ENCODE results near the gene RHOD.

Gene RHOD

GRCh38 chr11:67031791-67032561 lies 24.7 kb upstream of the RHOD start:
- TF ChIP-seq EGR1 (IDR thresholded peaks at IDR 0.05) (no peak), RAD21 (IDR thresholded peaks at IDR 0.05; ENCODE audit: low read depth) (no peak), TCF12 (IDR thresholded peaks at IDR 0.05; ENCODE audit: low read depth) (no peak), EP300 (IDR thresholded peaks at IDR 0.05; ENCODE audit: borderline replicate concordance) (no peak), MAX (IDR thresholded peaks at IDR 0.05) (no peak), CEBPB (IDR thresholded peaks at IDR 0.05) (no peak), ZBTB7A (IDR thresholded peaks at IDR 0.05; ENCODE audit: low read depth) (no peak), USF1 (IDR thresholded peaks at IDR 0.05) (no peak)

GRCh38 chr11:67032830-67033551 lies 23.7 kb upstream of the RHOD start:
- TF ChIP-seq CEBPB (IDR thresholded peaks at IDR 0.05) (no peak), REST (IDR thresholded peaks at IDR 0.05; ENCODE audit: low read depth) (no peak), CREB1 (IDR thresholded peaks at IDR 0.05; ENCODE audit: low read depth) (no peak), USF1 (IDR thresholded peaks at IDR 0.05) (no peak), NFIC (IDR thresholded peaks at IDR 0.05) (no peak), TAF1 (IDR thresholded peaks at IDR 0.05; ENCODE audit: low read depth) (no peak), ZBTB7A (IDR thresholded peaks at IDR 0.05; ENCODE audit: low read depth) (no peak), TEAD4 (IDR thresholded peaks at IDR 0.05) (no peak), RAD21 (IDR thresholded peaks at IDR 0.05; ENCODE audit: low read depth) (no peak), YY1 (IDR thresholded peaks at IDR 0.05; ENCODE audit: low read depth) (no peak), MAX (IDR thresholded peaks at IDR 0.05) (no peak), TCF12 (IDR thresholded peaks at IDR 0.05; ENCODE audit: low read depth) (no peak), EGR1 (IDR thresholded peaks at IDR 0.05) (no peak), FOXM1 (IDR thresholded peaks at IDR 0.05; ENCODE audit: borderline replicate concordance, low read depth) (no peak), EP300 (IDR thresholded peaks at IDR 0.05; ENCODE audit: borderline replicate concordance) (no peak)

- TF ChIP-seq TAF1 (IDR thresholded peaks at IDR 0.05; ENCODE audit: low read depth) (no peak), TEAD4 (IDR thresholded peaks at IDR 0.05) (no peak), CEBPB (IDR thresholded peaks at IDR 0.05) (no peak), ZBTB7A (IDR thresholded peaks at IDR 0.05; ENCODE audit: low read depth) (no peak), USF1 (IDR thresholded peaks at IDR 0.05) (no peak), NFIC (IDR thresholded peaks at IDR 0.05) (no peak), FOXM1 (IDR thresholded peaks at IDR 0.05; ENCODE audit: borderline replicate concordance, low read depth) (no peak), EGR1 (IDR thresholded peaks at IDR 0.05) (no peak), TCF12 (IDR thresholded peaks at IDR 0.05; ENCODE audit: low read depth) (no peak), REST (IDR thresholded peaks at IDR 0.05; ENCODE audit: low read depth) (no peak), MAX (IDR thresholded peaks at IDR 0.05) (no peak), RAD21 (IDR thresholded peaks at IDR 0.05; ENCODE audit: low read depth) (no peak)
These were observed 22.9 kb upstream of the RHOD start for GRCh38 chr11:67033661-67034166.

- TF ChIP-seq RAD21 (IDR thresholded peaks at IDR 0.05; ENCODE audit: low read depth) (no peak), FOXM1 (IDR thresholded peaks at IDR 0.05; ENCODE audit: borderline replicate concordance, low read depth) (no peak), YY1 (IDR thresholded peaks at IDR 0.05; ENCODE audit: low read depth) (no peak), EP300 (IDR thresholded peaks at IDR 0.05; ENCODE audit: borderline replicate concordance) (no peak), TCF12 (IDR thresholded peaks at IDR 0.05; ENCODE audit: low read depth) (no peak), MAX (IDR thresholded peaks at IDR 0.05) (no peak), NFIC (IDR thresholded peaks at IDR 0.05) (no peak), EGR1 (IDR thresholded peaks at IDR 0.05) (no peak), USF1 (IDR thresholded peaks at IDR 0.05) (no peak), CEBPB (IDR thresholded peaks at IDR 0.05) (no peak), CREB1 (IDR thresholded peaks at IDR 0.05; ENCODE audit: low read depth) (no peak), ZBTB7A (IDR thresholded peaks at IDR 0.05; ENCODE audit: low read depth) (no peak), TAF1 (IDR thresholded peaks at IDR 0.05; ENCODE audit: low read depth) (no peak), REST (IDR thresholded peaks at IDR 0.05; ENCODE audit: low read depth) (no peak), TEAD4 (IDR thresholded peaks at IDR 0.05) (no peak)
These were observed 22.3 kb upstream of the RHOD start for GRCh38 chr11:67034350-67034749.
